SK-N-SH treated with all-trans-retinoic acid at 6 μM for 48 hours (cell line): ENCODE results near the gene NRXN3.

Experiments
- ARNTL ChIP-seq: fragments of 450-650 bp; formaldehyde crosslinking; IDR thresholded peaks from 2 replicates; pipeline ENCODE4 v1.5.0; 2020; ENCODE audit warnings: low read depth, mild to moderate bottlenecking, moderate library complexity, borderline replicate concordance
- CREB5 ChIP-seq: fragments of 250-450 bp; sonication (Bioruptor Pico); IDR thresholded peaks from 2 replicates; pipeline ENCODE4 v1.5.1; 2020; ENCODE audit warnings: low read depth, mild to moderate bottlenecking, moderate library complexity
- GLIS3 ChIP-seq: fragments of 250-450 bp; sonication (Bioruptor Pico); IDR thresholded peaks from 2 replicates; pipeline ENCODE4 v1.5.0; 2020; ENCODE audit warnings: mild to moderate bottlenecking, moderate library complexity
- PATZ1 ChIP-seq: fragments of 250-450 bp; sonication (Bioruptor Pico); IDR thresholded peaks from 2 replicates; pipeline ENCODE4 v1.8.0; 2020; ENCODE audit warnings: mild to moderate bottlenecking, moderate library complexity, borderline replicate concordance
- PPARA ChIP-seq: fragments of 250-450 bp; sonication (Bioruptor Pico); IDR thresholded peaks from 2 replicates; pipeline ENCODE4 v1.5.0; 2020; ENCODE audit warnings: mild to moderate bottlenecking, borderline replicate concordance
- SNAI2 ChIP-seq: fragments of 250-450 bp; sonication (Bioruptor Pico); IDR thresholded peaks from 2 replicates; pipeline ENCODE4 v1.5.0; 2020; ENCODE audit warnings: mild to moderate bottlenecking, moderate library complexity
- TCF4 ChIP-seq: fragments of 250-450 bp; sonication (Bioruptor Pico); IDR thresholded peaks from 2 replicates; pipeline ENCODE4 v1.8.0; 2021; ENCODE audit warnings: mild to moderate bottlenecking, moderate library complexity, borderline replicate concordance
- TOX ChIP-seq: fragments of 250-450 bp; sonication (Bioruptor Pico); IDR thresholded peaks from 2 replicates; pipeline ENCODE4 v1.8.0; 2021; ENCODE audit warnings: mild to moderate bottlenecking, moderate library complexity, borderline replicate concordance
- ZFP3 ChIP-seq: fragments of 250-450 bp; sonication (Bioruptor Pico); IDR thresholded peaks from 2 replicates; pipeline ENCODE4 v1.5.0; 2020; ENCODE audit warnings: mild to moderate bottlenecking, moderate library complexity
- ZFP30 ChIP-seq: fragments of 450-650 bp; formaldehyde crosslinking; IDR thresholded peaks from 2 replicates; pipeline ENCODE4 v1.5.0; 2022; ENCODE audit warnings: mild to moderate bottlenecking, moderate library complexity
- ZNF8 ChIP-seq: fragments of 450-650 bp; formaldehyde crosslinking; IDR thresholded peaks from 2 replicates; pipeline ENCODE4 v1.5.0; 2020; ENCODE audit warnings: mild to moderate bottlenecking, moderate library complexity

- TF ChIP-seq ARNTL (CRISPR knock-in tag): no peak
- no peak for TF ChIP-seq ZNF8
- no peak for TF ChIP-seq ZFP3 (CRISPR knock-in tag)
- TF ChIP-seq TCF4 (CRISPR knock-in tag): no peak
- TF ChIP-seq CREB5 (CRISPR knock-in tag): no peak
- no peak for TF ChIP-seq TOX (CRISPR knock-in tag)
- TF ChIP-seq GLIS3 (CRISPR knock-in tag): no peak
- no peak for TF ChIP-seq SNAI2 (CRISPR knock-in tag)
- no peak for TF ChIP-seq PATZ1 (CRISPR knock-in tag)
- TF ChIP-seq ZFP30 (CRISPR knock-in tag): no peak
- TF ChIP-seq PPARA (CRISPR knock-in tag): no peak
Measured at GRCh38 chr14:79074510-79074909, 904.3 kb downstream of the NRXN3 start.
